Measurements from ENCODE around the gene FARSA.
"Not testable (repeated sequence)": the region's sequence is repeated elsewhere in the genome, so short reads cannot be mapped to it uniquely, and the experiment has no call there.

Gene FARSA

GRCh38 chr19:12937927-12938778 is 4.6 kb upstream of the FARSA start, which contains the start of gene CALR:
Gene CALR, plus strand, starts transcription at chr19:12938609. Its CDS starts 71 bp downstream, at chr19:12938680.
- peak; percentile 98 to 99 for DNase-seq (ENCODE audit: low read depth in 2 of 2)

GRCh38 chr19:12937093-12937926 is 3.8 kb upstream of the FARSA start:
- DNase-seq (ENCODE audit: low read depth in 2 of 2), result no peak

- no peak for DNase-seq (ENCODE audit: low read depth in 2 of 2)
These were observed 3.1 kb upstream of the FARSA start for GRCh38 chr19:12936582-12936981.

GRCh38 chr19:12935071-12935470 is 1.6 kb upstream of the FARSA start:
- no peak for DNase-seq (ENCODE audit: low read depth in 2 of 2)

GRCh38 chr19:12932392-12933286 is 872 bp downstream of the FARSA start:
- DNase-seq (ENCODE audit: low read depth in 2 of 2), result no peak

GRCh38 chr19:12930002-12930645 is 3.4 kb downstream of the FARSA start:
- no peak for DNase-seq (ENCODE audit: low read depth in 2 of 2)

GRCh38 chr19:12924621-12925310 is 8.7 kb downstream of the FARSA start:
- DNase-seq (ENCODE audit: low read depth in 2 of 2), result no peak

GRCh38 chr19:12922959-12923358 is 10.6 kb downstream of the FARSA start:
- DNase-seq (ENCODE audit: low read depth in 2 of 2), result no peak

GRCh38 chr19:12921047-12921446 is 12.5 kb downstream of the FARSA start:
- DNase-seq (ENCODE audit: low read depth in 2 of 2), result no peak

- no peak for DNase-seq (ENCODE audit: low read depth in 2 of 2)
These were observed 15.3 kb downstream of the FARSA start for GRCh38 chr19:12918253-12918652.

- DNase-seq (ENCODE audit: low read depth in 2 of 2), result not testable (repeated sequence)
These were observed 17.7 kb downstream of the FARSA start for GRCh38 chr19:12915860-12916259.

GRCh38 chr19:12913851-12914690 is 19.4 kb downstream of the FARSA start:
- peak in 1 of 2 experiments; percentile 26 for DNase-seq (ENCODE audit: low read depth in 2 of 2)

GRCh38 chr19:12913011-12913561 is 20.4 kb downstream of the FARSA start:
- DNase-seq (ENCODE audit: low read depth in 2 of 2), result no peak

- DNase-seq (ENCODE audit: low read depth in 2 of 2), result no peak
These were observed 20.9 kb downstream of the FARSA start for GRCh38 chr19:12912571-12912970.

- no peak for DNase-seq (ENCODE audit: low read depth in 2 of 2)
These were observed 26.3 kb downstream of the FARSA start for GRCh38 chr19:12907166-12907565.

GRCh38 chr19:12899891-12900518 is 33.5 kb downstream of the FARSA start:
- DNase-seq (ENCODE audit: low read depth in 2 of 2), result no peak

GRCh38 chr19:12896460-12896859 is 37.1 kb downstream of the FARSA start:
- no peak for DNase-seq (ENCODE audit: low read depth in 2 of 2)

GRCh38 chr19:12893582-12893981 is 39.9 kb downstream of the FARSA start:
- no peak for DNase-seq (ENCODE audit: low read depth in 2 of 2)

- no peak for DNase-seq (ENCODE audit: low read depth in 2 of 2)
These were observed 41.9 kb downstream of the FARSA start for GRCh38 chr19:12891553-12892021.

Data from stimulated activated CD4-positive, alpha-beta T cell treated with anti-CD3 and anti-CD28 coated beads, Interleukin-12 subunit alpha, Interleukin-12 subunit beta, amount 100 ng/mL, for 24 hours (primary cell).